COLO668 (cell line): ENCODE data around the gene SLFNL1.

Experiments used
- DNase-seq: peaks from one replicate; lab custom pipeline; 2025; ENCODE audit not compliant: unreplicated experiment; lab: John Stamatoyannopoulos, UW

SLFNL1 gene

GRCh38 chr1:40987439-40988276, 33.9 kb downstream of the SLFNL1 start:
- DNase-seq, result no peak

GRCh38 chr1:40986956-40987355, 34.6 kb downstream of the SLFNL1 start:
- no peak for DNase-seq

GRCh38 chr1:40986328-40986783, 35.2 kb downstream of the SLFNL1 start:
- no peak for DNase-seq

- no peak for DNase-seq
Observed at GRCh38 chr1:40985875-40986274, 35.6 kb downstream of the SLFNL1 start.

DNA sequence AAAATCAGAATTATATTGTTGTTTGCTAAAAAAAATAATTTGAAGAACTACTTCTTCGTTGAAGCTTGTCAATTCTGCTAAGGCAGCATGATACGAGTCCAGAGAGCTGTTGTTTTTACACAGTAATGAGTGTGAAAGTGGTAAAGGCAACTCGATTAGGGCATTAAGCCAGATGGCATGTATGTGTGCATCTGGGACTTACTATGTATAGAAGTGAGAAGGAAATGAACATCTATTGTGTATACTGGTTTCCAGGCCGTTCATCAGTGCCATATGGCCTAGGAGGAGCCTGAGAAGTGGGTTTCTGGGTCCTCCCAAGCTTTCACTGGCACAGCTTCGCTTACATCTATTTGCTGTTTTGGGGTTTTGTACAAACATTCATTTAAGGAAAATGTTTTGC, 36.4 kb downstream of the SLFNL1 start:
- no peak for DNase-seq

- DNase-seq, result no peak
Observed at GRCh38 chr1:40984531-40984930, 37.0 kb downstream of the SLFNL1 start.

DNA sequence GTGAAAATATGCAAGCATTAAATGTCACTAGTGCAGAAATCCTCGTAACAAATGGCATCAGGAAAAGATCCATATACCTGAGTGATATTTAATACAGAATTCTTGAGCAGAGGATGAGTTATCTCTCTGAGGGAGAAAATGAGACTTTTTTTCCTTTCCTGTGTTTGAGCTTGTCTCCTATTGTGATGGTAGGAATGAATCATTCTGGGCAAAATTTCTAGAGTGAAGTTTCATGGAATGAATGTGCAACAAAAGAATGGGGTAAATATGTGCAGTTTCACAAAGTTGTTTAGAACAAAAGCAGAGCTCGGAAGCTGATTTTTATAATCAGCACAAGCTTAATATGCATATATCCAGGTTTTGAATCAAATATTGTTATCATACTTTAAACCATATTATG, 37.5 kb downstream of the SLFNL1 start:
- DNase-seq, result no peak

DNA sequence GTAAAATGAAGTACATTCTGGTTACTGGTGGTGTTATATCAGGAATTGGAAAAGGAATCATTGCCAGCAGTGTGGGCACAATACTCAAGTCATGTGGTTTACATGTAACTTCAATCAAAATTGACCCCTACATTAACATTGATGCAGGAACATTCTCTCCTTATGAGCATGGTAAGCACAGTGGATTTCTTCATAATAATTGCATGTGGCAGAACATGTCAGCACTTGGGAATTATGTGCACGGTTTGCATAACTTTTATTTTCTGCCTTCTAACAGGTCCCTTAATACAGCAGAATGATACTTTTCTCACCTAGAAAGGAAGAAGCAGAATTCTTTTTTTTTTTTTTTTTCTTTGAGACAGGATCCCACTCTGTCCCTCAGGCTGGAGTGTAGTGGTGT, 38.2 kb downstream of the SLFNL1 start:
- DNase-seq, result no peak

DNA sequence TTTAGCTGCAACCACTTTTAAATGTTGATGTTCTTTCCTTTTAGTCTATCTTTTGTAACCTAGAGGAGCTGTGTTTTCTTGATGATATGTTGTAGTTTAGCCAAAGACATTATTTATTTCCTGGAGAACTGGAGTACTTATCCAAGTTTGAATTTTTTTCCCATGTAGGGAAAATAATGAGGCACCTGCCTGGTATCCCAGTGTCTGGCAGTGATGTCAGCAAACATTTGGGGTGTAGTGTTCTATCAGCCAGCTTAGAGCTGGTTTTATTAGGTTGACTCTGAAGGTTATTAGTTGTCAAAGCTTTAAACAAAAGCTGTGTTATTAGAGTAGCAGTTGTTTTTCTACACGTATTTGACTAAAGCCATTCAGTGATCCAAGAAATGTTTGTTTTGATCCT, 38.8 kb downstream of the SLFNL1 start:
- no peak for DNase-seq

DNA sequence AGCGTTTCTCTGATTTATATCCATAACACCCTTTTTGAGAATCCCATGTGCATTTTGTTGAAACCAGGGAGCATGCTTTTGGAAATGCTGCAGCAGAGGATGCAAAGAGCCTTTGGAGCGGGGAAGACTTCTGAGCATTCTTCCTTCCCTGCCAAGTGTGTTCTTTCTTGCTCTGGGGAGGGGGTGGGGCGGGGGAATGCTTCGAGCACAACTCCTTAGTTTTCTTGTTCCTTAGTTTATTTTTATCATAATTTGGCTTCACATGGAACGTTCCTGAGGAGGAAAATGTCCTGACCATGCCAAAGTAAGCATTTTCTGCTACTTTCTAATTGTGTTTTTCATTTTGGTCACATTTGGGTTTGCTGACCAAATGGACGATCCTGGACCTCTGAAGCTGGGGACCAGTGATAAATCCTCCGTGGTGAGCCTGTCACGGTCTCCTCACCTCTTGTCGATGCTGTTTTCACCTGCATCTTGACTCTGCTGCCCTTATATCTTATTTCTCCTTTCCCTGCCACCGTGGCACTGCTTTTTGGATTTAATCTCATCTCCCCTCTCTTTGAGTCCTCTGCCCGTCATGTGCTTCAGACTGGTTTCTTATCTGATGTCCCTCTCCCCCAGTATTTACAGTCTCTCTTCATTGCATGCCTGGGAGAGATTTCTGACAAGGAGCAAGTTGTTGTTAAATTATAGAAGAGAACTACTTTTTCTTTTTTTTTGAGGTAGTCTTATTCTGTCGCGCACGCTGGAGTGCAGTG, 39.7 kb downstream of the SLFNL1 start:
- DNase-seq, result no peak

DNA sequence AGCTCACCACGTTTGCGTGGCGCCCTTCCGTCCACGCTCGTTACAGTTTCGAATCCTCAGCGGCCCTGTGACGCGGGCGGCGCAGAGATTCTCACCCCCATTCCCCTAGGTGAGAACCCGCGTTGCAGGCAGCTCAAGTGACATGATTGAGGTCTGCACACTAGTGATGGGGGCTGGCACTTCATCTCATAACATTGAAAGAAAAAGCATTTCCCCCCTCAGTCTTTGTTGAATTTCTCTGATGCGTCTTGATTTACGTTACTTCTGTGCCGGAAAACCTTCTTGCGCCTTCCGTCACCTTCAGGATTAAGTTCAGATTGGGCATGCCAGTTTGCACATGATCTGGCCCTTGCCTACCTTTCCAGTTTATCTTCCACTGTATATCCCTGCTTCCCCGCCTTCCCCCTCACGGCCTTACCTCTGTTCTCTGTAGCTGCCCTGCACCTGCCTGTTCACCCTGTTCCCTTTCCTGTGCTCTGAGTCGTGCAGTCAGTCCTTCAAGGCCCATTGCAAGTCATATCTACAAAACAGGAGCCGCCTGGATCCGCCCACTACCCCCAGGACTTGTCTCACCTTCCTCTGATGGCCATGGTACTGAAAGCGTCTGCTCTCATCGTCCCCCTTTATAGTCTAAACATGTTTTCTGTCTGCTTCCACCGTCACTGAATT, 40.9 kb downstream of the SLFNL1 start:
- DNase-seq, result peak; percentile 64

- DNase-seq, result peak; percentile 73
Observed at GRCh38 chr1:40980068-40980452, 41.5 kb downstream of the SLFNL1 start.

DNA sequence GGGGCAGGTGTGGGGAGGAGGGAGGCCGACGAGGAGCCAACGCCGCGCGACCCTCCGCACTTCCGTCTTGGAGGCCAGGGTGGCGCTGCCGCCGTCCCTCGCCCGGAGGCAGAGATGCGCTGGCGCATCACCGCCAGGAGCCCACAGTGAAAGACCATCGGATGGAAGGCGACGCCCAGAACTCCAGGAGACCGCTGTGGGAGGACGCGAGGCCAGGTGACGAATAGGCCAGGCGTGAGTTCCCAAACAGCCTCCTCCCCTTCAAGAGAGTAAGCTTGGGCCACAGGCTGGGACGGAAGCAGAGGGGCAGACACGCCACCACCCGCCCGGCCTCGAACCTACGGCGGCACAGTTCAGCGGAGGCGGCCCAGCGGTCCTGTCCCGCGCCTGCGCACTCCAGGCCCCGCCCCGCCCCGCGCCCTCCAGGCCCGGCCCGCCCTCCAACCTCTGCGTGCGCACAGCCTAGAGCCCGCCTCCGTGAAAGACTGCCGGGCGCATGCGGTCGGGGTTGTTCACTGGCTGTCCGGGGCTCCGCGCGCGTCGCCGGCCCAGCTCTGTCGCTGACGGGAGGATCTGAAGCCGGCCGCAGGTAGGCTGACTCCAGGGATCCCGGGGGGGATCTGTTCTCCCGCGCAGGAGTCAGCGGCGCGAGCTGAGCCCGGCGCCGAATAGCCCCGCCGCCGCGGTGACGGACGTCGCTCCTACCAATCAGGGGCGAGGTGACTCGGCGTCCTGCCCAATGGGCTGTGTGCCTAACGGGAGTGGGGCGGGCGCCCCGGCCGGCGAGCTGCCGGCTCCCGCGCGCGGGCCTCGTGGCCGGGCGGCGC, 42.1 kb downstream of the SLFNL1 start, which contains the start of gene CTPS1:
Gene CTPS1 (plus strand): TSS at position 456 of the 827 bp plus-strand sequence. CDS start 3,595 bp downstream, outside the sequence.
- peak; percentile 99 for DNase-seq

GRCh38 chr1:40978886-40979240, 42.7 kb downstream of the SLFNL1 start:
- DNase-seq, result no peak

DNA sequence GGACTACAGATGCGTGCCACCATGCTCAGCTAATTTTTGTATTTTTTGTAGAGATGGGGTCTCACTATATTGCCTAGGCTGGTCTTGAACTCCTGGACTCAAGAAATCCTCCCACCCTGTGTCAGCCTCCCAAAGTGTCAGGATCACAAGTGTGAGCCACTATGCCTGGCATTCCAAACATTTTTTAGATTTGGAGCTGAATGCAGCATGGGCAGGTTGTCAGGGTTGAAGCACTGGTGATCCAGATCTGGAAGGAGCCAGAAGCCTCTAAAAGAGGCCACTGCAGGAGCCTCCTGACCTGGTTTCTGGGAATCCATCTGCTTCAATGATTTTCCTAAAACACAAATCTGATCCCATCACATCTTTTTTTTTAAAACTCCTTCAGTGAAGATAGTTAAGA, 43.8 kb downstream of the SLFNL1 start:
- no peak for DNase-seq

DNA sequence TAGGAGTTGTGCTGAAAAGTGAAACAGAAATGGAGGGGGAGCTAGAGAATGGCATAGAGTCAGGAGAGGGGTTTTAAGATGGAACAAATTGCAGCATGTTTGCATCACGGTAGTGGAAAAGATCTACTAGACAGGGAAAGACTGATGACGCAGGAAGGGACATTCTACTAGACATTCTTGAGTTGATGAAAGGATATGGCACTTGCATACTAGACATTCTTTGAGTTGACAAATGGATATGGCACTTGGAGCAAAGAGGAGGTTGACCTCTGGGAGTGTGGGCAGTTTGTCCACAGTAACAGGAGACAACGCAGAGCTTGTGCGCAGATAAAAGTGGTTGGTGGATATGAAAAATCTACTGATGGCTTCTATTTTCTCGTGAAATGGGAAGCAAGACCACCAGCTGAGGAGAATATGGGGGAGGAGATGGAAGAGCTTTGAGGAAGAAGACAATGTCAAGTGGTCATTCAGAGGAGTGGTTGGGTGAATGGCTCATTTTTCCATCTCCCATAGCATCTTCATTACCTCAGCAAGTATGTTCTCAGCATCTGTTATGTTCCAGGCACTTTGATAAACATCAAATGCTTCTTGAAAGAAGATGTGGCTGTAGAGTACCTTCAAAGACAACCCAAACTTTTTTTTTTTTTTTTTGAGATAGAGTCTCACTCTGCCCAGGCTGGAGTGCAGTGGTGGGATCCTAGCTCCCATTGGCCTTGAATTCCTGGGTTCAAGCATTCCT, 44.4 kb downstream of the SLFNL1 start:
- DNase-seq, result no peak

- DNase-seq, result no peak
Observed at GRCh38 chr1:40974945-40975344, 46.6 kb downstream of the SLFNL1 start.

DNA sequence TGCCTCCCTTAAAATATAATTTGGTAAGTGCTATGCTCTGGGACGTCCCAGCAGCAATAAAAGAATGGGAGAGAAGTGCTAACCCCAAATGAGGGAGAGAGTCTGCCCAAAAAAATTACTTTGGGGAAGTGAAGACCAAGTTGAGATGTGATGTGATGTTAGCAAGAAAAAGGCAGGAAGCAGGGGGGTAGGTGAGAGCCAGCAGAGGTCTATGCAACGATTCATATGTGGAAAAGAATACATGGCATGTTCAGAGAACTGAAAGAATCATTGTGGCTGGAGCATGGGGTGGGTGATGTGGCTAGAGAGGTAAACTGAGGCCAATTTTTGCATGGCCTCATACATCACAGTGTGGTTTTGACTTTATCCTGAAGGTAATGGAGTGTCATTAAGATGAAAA, 47.6 kb downstream of the SLFNL1 start:
- no peak for DNase-seq

- no peak for DNase-seq
Observed at GRCh38 chr1:40971966-40972365, 49.6 kb downstream of the SLFNL1 start.

DNA sequence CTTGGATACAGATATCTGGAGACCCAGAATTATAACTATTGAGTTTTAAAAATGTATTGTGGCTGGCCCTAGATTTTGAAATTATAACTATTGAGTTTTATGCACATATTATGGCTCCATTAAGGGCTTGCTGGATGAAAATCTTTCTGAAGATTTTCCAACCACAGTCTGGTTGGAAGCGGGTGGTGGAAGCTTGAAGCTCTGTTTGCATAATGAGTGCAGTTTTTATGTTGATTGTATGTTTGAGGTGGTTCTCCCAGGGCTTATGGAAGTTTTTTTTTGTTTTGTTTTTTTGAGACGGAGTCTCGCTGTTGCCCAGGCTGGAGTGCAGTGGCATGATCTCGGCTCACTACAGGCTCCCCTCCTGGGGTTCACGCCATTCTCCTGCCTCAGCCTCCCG, 52.1 kb downstream of the SLFNL1 start:
- DNase-seq, result no peak
